GM21723 (cell line): ENCODE measurements around the gene PLK3.
"Not testable (repeated sequence)": the region's sequence is repeated elsewhere in the genome, so short reads cannot be mapped to it uniquely, and the experiment has no call there.

Experiments
- ATAC-seq: cut with Tn5 transposase; IDR thresholded peaks from one replicate; pipeline ENCODE4 v1.9.1; 2021; ENCODE audit warnings: mild to moderate bottlenecking, moderate library complexity; ENCODE audit not compliant: unreplicated experiment

PLK3 gene

DNA sequence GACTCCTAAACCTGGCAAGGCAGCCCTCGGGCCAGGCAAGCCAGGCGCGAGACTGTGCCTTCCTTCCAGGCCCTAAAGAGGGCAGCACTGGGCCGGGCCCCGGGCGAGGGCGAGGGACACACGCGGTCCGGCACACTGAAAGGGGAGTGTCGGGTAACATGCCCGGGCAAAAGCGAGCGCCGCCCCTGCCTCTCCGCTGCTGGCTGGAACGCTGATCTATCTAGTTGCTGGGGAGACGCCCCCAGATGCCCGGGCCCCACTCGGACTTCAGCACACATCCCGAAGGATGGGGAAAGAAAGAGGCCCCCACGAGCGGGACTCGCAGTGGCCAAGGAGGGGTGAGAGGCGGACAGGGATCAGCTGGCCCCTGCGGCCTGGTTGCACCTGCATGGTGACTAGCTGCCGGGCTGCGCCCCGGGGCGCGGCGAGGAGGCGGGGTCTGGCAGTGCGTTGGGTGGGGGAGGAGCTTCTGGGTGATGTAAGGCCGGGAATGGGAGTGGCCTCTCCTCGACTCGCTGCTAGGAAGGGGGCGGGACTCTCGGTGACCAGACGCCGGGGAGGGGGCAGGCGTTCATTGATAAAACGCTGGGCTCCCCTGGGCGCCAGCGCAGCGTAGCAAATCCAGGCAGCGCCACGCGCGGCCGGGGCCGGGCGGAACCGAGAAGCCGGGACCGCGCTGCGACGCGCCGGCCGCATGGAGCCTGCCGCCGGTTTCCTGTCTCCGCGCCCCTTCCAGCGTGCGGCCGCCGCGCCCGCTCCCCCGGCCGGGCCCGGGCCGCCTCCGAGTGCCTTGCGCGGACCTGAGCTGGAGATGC lies at the start of gene PLK3:
PLK3 (plus strand) TSS at position 608 of the 815 bp plus-strand sequence; CDS start at position 695, 87 bp downstream.
- peak; percentile 82 for ATAC-seq

DNA sequence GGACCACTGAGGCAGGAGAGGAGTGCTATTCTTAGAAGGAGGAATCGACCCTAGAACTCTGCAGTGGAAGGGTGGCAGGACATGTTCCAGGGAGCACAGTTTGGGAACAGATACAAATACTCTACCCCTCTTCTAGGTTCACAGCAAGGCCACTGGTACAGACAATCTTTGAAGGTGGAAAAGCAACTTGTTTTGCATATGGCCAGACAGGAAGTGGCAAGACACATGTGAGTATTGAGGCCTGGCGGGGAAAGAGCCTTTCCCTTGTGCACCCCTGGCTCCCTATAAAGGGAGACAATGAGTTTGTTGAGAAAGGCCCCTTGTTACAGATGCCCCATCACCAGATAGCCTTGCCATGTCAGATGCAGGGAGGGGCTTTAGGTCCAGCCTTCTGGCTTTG lies 42.8 kb upstream of the PLK3 start:
- ATAC-seq: no peak

DNA sequence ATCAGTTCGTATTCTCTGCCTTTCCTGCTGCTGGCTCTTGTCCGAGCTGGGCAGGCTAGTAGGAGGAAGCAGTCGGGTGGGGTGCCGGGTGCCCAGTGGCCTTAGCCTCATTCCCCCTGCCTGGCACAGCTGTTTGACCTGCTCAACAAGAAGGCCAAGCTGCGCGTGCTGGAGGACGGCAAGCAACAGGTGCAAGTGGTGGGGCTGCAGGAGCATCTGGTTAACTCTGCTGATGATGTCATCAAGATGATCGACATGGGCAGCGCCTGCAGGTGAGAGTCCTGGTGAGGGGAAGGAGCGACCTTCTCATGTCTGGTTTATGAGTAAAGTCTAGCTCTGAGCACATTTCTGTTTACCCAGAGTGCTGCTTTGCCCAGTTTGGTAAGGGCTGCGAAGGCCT lies 41.1 kb upstream of the PLK3 start:
- no peak for ATAC-seq

DNA sequence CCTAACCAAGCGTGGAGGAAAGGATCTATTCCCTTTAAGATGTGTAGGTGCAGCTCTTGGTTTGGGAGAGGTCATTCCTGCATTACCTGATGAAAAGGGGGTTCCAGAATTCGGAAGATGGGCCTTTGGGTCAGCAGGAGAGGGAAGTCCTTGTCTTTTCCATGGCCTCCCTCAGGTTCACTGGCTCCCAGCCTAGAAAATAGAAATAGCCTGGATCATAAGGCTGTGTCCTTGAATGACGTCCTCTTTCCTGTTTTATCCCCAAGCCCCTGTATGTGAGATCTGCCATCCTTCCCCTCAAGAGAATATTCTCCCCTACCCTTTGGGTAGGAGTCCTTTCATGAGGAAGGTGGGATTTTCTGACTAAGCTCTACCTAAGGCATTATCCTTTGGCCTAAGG lies 39.3 kb upstream of the PLK3 start:
- no peak for ATAC-seq

DNA sequence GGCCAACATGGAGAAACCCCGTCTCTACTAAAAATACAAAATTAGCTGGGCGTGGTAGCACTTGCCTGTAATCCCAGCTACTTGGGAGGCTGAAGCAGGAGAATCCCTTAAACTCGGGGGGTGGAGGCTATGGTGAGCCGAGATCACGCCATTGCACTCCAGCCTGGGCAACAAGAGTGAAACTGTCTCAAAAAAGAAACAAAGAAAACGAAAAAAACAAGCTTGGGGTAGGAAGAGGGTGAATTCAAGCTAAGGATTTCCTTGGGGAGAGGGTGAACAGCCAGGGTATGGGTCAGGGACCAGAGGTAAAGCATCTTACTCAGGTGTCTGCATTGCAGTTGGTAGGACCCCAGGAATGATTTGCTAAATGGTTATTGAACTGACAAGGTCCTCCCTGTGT lies 33.8 kb upstream of the PLK3 start:
- ATAC-seq: not testable (repeated sequence)

DNA sequence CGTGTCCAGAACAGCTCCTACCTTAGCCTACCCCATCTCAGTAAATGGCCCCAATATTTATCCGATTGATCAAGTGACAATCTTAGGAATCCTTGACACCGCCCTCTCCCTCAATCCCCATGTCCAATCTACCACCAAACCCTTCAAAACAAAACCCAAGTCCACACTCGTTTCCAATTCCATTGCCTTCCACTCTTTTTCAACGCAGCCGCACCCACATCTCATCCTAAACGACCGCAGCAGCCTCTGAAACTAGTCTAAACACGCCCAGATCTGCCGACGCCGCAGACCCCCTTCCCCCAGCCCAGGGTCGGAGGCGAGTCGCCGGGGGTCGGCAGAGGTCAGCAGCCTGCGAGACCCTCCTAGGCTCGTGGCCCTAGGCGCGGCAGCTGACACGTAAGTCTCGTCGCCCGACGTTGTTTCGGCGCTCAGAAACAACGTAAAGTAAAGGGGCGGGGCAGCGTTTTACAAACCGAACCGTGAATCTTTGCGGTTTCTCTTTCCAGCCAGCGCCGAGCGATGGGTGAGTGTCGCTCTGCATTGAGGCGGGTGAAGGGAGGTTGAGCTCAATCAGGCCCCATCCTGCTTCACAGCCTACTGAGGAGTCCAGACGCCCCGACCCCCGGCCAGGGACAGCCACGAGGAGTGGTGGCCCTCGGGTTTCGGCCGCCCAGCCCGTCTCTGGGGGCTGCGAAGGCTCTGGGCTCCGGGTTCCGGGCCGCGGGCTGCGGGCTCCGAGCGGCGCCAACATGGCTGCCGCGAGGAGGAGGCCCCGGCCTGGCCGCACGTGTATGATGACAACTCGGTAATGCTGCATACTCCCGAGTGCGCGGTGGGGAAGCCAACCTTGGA lies 24.9 kb upstream of the PLK3 start, which contains the start of gene RPS8:
RPS8 (plus strand) TSS at position 463 of the 852 bp plus-strand sequence; CDS start at position 520, 57 bp downstream.
- peak; percentile 73 for ATAC-seq

DNA sequence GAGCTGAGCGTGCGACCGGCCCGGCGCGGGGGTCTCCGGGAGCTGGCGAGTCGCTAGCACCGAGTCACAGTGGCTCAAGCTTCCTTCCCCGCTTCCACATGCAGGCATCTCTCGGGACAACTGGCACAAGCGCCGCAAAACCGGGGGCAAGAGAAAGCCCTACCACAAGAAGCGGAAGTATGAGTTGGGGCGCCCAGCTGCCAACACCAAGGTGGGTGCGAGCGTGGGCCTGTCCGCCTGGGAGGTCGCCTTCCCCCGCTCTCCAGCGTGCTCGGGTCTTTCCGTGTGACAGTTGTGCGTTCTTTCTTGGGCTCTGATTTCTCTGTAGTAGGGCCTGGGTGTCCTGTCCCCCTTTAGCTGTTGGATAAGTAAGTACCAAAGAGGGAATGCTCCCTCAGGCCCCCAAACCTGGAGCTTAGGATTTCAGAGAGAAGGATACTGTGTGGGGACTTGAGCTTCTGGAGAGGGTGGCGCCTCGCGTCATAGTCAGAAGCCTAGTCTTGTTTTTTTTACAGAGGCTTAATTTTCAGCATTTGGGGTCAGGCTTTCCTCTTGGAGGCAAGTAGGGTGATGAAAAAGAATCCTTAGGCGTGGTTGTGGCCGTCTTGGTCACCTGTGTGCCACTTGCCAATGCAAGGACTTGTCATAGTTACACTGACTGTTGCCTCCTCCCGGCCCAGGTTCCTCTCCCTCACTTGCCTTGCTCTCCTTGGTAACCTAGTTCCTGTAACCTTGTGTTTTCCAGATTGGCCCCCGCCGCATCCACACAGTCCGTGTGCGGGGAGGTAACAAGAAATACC lies 24.0 kb upstream of the PLK3 start:
- ATAC-seq: peak; percentile 21

DNA sequence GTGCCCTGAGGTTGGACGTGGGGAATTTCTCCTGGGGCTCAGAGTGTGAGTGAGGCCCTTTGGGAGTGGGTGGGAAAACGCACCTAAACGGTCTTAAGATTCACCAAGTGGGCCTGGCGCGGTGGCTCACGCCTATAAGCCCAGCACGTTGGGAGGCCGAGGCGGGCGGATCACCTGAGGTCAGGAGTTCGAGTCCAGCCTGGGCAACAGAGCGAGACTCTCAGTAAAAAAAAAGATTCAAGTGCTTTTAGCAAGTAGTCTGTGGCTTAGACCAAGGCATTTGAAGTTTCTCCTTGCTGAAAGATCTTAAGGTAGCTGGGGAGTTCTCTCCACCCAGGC lies 23.5 kb upstream of the PLK3 start:
- no peak for ATAC-seq

DNA sequence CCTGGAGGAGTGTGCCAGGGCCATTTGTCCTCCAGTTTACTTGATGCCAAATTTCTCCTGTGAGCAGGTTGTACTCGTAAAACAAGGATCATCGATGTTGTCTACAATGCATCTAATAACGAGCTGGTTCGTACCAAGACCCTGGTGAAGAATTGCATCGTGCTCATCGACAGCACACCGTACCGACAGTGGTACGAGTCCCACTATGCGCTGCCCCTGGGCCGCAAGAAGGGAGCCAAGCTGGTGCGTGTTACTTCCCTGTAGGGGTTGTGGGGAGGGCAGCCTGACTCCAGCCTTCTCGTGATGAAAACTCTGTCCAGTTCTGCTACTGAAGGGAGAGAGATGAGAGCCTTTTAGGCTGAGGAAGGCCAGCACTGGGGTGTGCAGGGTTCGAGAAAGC lies 22.6 kb upstream of the PLK3 start:
- ATAC-seq: no peak

DNA sequence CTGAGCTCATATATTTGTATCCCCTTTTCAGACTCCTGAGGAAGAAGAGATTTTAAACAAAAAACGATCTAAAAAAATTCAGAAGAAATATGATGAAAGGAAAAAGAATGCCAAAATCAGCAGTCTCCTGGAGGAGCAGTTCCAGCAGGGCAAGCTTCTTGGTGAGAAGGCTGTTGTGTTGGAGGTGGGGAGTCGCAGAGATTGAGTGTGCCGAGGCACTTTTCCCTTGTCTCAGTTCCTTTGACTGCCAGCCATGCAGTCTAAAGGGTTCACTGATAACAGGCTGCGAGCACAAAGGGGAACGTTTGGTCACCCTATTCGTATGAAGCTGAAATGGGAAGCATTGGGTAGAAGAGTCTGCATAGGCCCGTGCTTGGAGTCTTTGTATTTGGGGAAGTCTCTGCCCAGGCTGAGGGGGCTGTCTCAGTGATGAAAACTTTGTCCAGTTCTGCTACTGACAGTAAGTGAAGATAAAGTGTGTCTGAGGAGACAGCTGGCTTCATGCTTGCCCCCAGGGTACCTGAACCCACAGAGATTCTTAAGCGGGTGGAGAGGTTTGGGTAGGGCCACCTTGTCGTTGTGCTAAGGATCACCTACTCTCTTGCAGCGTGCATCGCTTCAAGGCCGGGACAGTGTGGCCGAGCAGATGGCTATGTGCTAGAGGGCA lies 22.1 kb upstream of the PLK3 start:
- no peak for ATAC-seq

DNA sequence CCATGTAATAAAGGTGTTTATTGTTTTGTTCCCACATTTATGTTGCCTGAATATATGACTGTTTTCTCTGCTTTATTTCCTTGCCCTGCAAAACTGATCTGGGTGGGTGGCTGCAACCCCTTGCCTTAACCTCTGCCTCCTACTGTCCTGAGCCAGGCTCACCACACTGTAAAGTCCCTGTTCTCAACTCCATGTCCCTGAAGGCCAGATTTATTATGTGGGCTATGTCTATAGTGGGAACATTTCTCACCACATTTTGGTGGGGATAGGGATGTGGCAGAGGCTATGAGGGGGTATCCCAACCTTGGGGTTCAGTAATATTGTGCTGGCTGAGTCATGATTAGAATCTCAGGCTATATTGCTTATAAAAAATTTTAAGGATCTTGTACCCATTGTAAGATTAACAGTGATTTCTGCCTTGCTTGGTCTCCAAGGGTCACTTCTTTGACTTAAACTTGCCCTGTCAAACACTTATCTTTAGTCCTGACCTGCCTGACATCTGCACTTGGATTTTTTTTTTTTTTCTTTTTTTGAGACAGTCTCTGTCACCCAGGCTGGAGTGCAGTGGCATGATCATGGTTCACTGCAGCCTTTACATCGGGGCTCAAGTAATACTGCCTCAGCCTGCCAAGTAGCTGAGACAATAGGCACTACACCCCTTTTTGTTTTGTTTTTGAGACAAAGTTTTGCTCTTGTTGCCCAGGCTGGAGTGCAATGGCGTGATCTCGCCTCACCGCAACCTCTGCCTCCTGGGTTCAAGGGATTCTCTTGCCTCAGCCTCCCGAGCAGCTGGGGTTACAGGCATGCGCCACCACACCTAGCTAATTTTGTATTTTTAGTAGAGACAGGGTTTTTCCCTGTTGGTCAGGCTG lies 21.2 kb upstream of the PLK3 start:
- no peak for ATAC-seq

DNA sequence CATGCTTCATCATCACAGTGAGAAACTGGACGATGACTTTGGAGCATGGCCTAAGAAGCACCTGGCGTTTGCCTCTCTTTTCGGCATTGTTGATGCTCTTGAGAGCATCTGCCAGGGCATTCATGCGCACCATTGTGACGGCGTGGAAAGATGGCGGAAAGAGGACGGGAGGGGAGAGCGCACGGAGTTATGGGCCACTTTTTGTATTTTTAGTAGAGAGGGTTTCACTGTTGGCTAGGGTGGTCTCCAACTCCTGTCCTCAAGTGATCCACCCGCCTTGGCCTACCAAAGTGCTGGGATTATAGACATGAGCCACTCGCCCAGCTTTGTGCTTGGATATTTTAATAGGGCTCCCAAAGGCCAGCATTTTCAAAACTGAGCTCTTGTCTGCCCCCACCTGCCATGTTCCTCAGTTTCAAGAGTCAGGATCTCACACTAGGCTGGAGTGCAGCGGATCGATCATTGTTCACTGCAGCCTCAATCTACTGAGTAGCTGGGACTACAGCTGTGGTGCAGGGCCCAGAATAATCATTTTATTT lies 19.5 kb upstream of the PLK3 start:
- ATAC-seq: no peak

DNA sequence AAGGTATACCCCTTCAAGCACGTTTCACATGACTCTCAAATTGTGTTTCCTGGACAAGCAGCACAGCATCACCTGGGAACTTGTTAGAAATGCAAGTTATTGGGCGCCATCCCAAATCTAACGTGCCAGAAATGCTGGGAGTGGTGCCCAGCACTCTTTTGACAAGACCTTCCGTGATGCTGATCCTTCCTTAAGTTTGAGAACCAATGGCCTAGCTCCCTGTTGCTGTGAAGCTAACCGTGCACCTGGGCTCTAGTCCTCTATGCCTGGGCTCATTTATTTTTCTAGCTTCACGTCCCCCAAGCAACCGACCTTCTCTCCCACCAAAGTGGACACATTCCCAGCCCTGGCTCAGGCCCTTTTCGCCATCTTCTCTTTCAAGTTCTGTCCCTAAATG lies 16.5 kb upstream of the PLK3 start:
- no peak for ATAC-seq

DNA sequence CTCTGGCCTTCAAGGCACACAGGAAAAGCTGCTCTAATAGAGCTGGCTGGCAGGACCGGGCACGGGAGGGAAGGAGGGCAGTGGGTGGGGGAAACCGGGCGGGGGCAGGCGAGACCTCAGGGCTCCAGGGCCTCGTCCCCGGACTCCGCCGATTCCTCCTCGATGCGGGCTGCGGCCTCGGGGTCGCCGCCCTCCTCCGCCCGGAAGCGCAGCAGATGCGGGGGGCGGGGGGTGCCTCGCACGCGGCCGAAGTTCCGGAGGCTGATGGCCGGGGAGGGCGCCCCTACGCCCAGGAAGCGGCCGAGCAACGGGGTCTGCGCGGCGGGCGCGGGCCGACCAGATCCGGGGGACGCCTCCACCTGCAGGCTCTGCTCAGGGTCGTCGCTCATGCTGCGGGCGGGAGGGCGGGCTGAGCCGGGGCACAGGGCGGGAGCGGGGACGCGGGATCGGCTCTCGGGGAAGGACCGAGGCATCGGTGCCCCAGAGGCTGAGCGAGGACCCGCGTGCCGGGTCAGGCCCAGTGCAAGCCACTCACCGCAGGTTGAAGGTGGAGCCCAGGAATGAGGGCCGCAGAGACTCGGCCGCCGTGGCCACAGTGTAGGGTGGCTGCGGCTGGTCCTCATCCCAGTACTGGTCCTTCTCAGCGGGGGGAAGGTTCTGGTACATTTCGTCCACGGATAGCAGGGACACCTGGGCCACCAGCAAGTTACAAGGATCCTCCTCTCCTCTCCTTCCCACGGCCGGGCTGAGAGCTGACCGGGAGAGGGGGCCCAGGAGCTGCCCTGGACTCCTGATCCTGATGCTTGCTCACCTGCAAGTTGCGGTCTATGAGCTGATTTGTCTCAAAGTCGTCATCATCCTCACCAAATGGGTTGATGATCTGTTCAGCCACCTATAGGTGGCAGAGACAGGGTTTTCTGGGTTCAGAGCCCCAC lies 15.8 kb upstream of the PLK3 start:
- no peak for ATAC-seq

DNA sequence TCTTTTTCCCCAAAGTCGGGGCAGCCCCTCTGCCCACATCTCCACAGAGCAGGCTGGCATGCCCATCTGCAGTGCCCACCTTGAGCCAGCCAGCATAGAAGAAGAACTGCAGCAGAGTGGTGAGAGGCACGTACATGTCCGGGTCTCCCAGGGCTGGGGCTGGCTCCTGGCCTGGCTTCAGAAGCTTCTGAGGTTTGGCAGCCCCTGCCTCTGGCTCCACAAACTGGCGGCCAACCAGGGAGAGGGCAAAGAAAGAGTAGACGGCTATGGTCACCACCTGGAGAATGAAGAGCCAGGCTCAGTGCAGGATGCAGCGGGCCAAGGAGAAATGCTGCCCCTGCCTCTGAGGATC lies 15.2 kb upstream of the PLK3 start:
- no peak for ATAC-seq

DNA sequence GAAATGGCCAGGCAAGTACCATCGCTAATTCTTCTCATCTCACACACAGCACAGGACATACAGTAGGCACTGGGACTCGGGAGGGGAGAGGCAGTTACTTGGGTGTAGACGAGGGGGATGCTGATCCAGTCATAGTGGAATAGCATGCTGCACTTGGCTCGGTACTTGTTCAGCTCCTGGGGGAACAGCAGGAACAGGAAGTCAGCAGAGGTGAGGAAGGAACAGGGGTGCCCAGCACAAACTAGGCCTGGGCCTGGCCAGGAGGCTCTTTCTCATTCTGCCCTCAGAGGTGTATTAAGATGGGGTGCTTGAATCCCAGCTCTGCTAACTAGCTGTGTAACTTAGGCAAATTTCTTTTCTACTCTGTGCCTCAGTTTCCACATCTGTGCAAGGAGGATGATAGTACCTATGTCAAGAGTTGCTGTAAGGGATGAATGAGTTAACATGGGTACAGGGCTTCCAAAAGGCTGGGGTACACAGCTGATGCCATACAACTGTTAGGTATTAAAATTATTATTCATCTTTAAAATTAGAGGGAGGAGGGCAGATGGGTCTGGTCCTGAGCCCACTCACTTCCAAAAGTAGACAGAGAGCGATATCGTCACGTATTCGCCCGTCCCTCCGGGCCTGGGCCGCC lies 14.6 kb upstream of the PLK3 start:
- peak; percentile 16 for ATAC-seq

DNA sequence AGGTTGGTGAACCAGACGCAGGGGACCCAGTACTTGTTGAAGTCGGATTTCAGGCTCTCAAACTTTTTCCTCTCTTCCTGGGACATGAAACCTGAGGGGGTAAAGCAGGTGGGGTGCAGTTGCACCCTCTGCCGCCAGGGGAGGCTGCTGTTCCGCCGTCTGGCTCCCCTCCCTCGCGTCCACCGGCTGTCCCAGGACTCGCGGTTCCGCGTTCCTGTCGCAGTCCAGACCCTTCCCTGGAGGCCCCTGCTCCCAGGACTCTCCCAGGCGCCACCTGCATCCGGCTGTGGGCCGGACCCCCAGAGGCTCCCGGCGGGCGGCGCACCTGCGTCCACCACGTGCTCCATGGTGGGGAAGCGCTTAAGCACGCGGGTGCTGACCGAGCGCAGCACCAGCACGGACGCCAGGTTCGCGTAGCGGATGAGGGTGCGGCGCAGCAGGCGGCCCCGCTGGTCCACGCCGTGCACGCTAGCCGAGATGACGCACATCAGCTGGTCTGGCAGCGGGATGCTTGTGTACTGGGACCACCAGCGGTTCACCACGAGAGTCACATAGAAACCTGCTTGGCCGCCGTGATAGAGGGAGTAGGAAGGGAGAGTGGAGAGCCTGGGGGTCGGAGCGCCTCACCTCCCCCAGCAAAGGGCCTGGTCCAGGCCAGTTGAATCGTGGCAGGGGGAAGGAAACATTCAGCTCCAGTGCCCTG lies 13.9 kb upstream of the PLK3 start:
- ATAC-seq: peak; percentile 43
